K562 (cell line): ENCODE results near the gene TAMALIN. TPM values are rescaled to one million over a fixed set of nuclear protein-coding genes. Genes with fewer than 3 reads are reported as not detected.

Experiments
- ELF1 ChIP-seq: fragments of 200-800 bp; sonication (Bioruptor generic); IDR thresholded peaks from 2 replicates; pipeline ENCODE4 v1.6.1; 2016; ENCODE audit warnings: missing genetic modification characterization, missing compliant biosample characterization
- KAT2B ChIP-seq: IDR thresholded peaks from one replicate; pipeline ENCODE4 v1.6.1; 2012; ENCODE audit warnings: low read depth, mild to moderate bottlenecking, control low read depth, inconsistent platforms, low read length, moderate library complexity
- KLF16 ChIP-seq: IDR thresholded peaks from 2 replicates; pipeline ENCODE4 v1.6.1; 2016; ENCODE audit warnings: antibody characterized with exemption
- POLR3A ChIP-seq: IDR thresholded peaks from 2 replicates; pipeline ENCODE4 v1.6.1; 2011; ENCODE audit warnings: borderline replicate concordance, mild to moderate bottlenecking, moderate library complexity; ENCODE audit not compliant: insufficient read length, insufficient read depth; ENCODE audit errors: extremely low read depth
- RAD21 ChIP-seq, 2 experiments: fragments of 250-450 bp in 1 of 2; fragments of 450-650 bp in 1 of 2; sonication (Bioruptor Pico) in 1 of 2; formaldehyde crosslinking in 1 of 2; IDR thresholded peaks in 1 of 2; conservative IDR thresholded peaks in 1 of 2; 2 replicates each; pipeline versions ENCODE4 v1.4.0 to v1.8.0; 2020 to 2022; ENCODE audit warnings: mild to moderate bottlenecking in 2 of 2, moderate library complexity in 1 of 2
- RB1 ChIP-seq: fragments of 450-650 bp; IDR thresholded peaks from 2 replicates; pipeline ENCODE4 v1.6.1; 2017; ENCODE audit warnings: low read depth, mild to moderate bottlenecking
- RBFOX2 ChIP-seq: fragments of 200-400 bp; formaldehyde crosslinking; IDR thresholded peaks from 2 replicates; pipeline ENCODE4 v1.6.1; 2017; ENCODE audit warnings: low read depth, mild to moderate bottlenecking, low read length, moderate library complexity
- ZNF41 ChIP-seq: fragments of 250-450 bp; sonication (Bioruptor Pico); conservative IDR thresholded peaks from 2 replicates; pipeline ENCODE4 v1.4.0; 2020; ENCODE audit warnings: mild to moderate bottlenecking
- polyA plus RNA-seq, 8 experiments: library from polyadenylated mRNA; depleted of rRNA in 4 of 8; stranded (reverse) in 5 of 8; unstranded in 3 of 8; fragments of >200 nt; fragmentation: Nextera tagmentation in 2 of 8; fragmentation: Illumina TruSeq in 1 of 8; extraction: Ambion mirVana in 2 of 8; extraction: Trizol in 1 of 8; gene quantifications; 2 replicates each; pipeline versions ENCODE4 v1.2.1 to v1.2.3, GENCODE V29; 2011 to 2014; ENCODE audit warnings: inconsistent platforms in 1 of 8, missing spikeins in 1 of 8
- total RNA-seq, 7 experiments: library from RNA; depleted of rRNA in 6 of 7; stranded (reverse); fragments of >200 nt in 6 of 7; fragmentation: Illumina TruSeq in 2 of 7; extraction: Trizol in 2 of 7; gene quantifications; 2 replicates each; pipeline versions ENCODE4 v1.2.1 to v1.2.3, GENCODE V29; 2011 to 2021; ENCODE audit warnings: low replicate concordance in 1 of 7
- TF ChIP-seq, protein P1 (sequence below): sonication (generic); formaldehyde crosslinking; IDR thresholded peaks from 2 replicates; pipeline ENCODE4 v1.8.0; 2022; ENCODE audit warnings: missing genetic modification reagents, mild to moderate bottlenecking, moderate library complexity, borderline replicate concordance
- TF ChIP-seq, protein P2 (sequence below): fragments of 150-350 bp; conservative IDR thresholded peaks from 2 replicates; pipeline ENCODE4 v1.6.1; 2014; ENCODE audit warnings: low read length
- TF ChIP-seq, protein P3 (sequence below): fragments of 200-800 bp; sonication (Bioruptor generic); IDR thresholded peaks from 2 replicates; pipeline ENCODE4 v1.6.1; 2016; ENCODE audit warnings: missing genetic modification characterization, missing compliant biosample characterization
- TF ChIP-seq, protein P4 (sequence below): sonication (generic); formaldehyde crosslinking; IDR thresholded peaks from 2 replicates; pipeline ENCODE4 v1.8.1; 2023; ENCODE audit warnings: mild to moderate bottlenecking, missing genetic modification reagents
- TF ChIP-seq, protein P5 (sequence below): fragments of 450-650 bp; formaldehyde crosslinking; IDR thresholded peaks from 2 replicates; pipeline ENCODE4 v1.4.0; 2020; ENCODE audit warnings: mild to moderate bottlenecking, moderate library complexity

Gene TAMALIN
- total and polyA plus RNA-seq, 9 of the 15 experiments (the other 6 are each of a cell fraction or from before 2014, with no cell fraction given): 0.74 to 2.2 (median 1.5) TPM; not detected in 2

DNA sequence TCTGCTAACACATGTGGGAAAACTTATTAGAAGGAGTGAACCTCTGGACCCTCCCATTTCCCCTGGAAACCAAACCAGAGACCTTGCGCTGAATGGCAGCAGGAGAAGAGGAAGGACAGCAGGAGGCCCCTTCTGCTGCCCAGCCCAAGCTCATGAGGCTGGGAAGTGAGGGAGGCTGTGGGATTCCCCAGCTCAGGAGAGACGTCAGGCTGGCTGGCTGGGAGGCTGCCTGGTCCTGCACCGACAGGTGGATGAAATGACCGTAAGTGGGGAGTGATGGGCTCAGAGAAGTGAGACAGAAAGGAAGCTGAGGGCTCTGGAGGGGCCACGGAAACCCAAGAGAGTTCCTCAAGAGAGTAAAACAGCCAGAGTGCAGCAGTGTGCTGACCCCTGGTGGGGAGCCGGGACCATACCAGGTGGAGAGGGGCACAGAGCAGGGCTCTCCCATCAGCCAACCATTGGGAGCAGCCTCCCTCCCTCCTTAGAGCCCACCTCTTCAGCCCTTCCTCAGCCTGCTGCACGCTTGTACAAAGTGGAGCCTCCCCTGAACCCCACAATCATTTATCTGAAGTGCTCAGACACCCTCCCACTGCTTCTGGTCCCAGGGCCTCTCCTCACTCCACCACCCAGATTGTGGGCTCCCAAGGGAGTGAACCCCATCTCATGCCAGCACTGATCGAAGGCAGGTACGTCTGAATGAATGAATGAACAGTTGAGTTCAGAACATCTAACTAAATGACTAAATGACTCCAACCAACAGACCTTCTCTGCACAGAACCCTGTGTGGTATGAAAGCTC is 14.0 kb downstream of the TAMALIN start (continued):
- TF ChIP-seq RBFOX2 (no peak), RB1 (no peak), KLF16 (0 out of 2 replicates have a peak, but pooled peaks have one; percentile 13), ELF1 (tag) (no peak), RAD21 (CRISPR knock-in tag; conservative IDR thresholded peaks at IDR 0.05 in 1 of 2, IDR thresholded peaks at IDR 0.05 in 1 of 2) (peak; percentile 82 to 95), ZNF41 (CRISPR knock-in tag) (no peak), POLR3A (no peak), KAT2B (no peak)
- TF ChIP-seq, protein P1, sequence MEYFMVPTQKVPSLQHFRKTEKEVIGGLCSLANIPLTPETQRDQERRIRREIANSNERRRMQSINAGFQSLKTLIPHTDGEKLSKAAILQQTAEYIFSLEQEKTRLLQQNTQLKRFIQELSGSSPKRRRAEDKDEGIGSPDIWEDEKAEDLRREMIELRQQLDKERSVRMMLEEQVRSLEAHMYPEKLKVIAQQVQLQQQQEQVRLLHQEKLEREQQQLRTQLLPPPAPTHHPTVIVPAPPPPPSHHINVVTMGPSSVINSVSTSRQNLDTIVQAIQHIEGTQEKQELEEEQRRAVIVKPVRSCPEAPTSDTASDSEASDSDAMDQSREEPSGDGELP (CRISPR knock-in tag): peak; percentile 41; the same call in 1 of the 2 replicates
- TF ChIP-seq, protein P2, sequence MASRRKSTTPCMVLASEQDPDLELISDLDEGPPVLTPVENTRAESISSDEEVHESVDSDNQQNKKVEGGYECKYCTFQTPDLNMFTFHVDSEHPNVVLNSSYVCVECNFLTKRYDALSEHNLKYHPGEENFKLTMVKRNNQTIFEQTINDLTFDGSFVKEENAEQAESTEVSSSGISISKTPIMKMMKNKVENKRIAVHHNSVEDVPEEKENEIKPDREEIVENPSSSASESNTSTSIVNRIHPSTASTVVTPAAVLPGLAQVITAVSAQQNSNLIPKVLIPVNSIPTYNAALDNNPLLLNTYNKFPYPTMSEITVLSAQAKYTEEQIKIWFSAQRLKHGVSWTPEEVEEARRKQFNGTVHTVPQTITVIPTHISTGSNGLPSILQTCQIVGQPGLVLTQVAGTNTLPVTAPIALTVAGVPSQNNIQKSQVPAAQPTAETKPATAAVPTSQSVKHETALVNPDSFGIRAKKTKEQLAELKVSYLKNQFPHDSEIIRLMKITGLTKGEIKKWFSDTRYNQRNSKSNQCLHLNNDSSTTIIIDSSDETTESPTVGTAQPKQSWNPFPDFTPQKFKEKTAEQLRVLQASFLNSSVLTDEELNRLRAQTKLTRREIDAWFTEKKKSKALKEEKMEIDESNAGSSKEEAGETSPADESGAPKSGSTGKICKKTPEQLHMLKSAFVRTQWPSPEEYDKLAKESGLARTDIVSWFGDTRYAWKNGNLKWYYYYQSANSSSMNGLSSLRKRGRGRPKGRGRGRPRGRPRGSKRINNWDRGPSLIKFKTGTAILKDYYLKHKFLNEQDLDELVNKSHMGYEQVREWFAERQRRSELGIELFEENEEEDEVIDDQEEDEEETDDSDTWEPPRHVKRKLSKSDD: no peak
- TF ChIP-seq, protein P3, sequence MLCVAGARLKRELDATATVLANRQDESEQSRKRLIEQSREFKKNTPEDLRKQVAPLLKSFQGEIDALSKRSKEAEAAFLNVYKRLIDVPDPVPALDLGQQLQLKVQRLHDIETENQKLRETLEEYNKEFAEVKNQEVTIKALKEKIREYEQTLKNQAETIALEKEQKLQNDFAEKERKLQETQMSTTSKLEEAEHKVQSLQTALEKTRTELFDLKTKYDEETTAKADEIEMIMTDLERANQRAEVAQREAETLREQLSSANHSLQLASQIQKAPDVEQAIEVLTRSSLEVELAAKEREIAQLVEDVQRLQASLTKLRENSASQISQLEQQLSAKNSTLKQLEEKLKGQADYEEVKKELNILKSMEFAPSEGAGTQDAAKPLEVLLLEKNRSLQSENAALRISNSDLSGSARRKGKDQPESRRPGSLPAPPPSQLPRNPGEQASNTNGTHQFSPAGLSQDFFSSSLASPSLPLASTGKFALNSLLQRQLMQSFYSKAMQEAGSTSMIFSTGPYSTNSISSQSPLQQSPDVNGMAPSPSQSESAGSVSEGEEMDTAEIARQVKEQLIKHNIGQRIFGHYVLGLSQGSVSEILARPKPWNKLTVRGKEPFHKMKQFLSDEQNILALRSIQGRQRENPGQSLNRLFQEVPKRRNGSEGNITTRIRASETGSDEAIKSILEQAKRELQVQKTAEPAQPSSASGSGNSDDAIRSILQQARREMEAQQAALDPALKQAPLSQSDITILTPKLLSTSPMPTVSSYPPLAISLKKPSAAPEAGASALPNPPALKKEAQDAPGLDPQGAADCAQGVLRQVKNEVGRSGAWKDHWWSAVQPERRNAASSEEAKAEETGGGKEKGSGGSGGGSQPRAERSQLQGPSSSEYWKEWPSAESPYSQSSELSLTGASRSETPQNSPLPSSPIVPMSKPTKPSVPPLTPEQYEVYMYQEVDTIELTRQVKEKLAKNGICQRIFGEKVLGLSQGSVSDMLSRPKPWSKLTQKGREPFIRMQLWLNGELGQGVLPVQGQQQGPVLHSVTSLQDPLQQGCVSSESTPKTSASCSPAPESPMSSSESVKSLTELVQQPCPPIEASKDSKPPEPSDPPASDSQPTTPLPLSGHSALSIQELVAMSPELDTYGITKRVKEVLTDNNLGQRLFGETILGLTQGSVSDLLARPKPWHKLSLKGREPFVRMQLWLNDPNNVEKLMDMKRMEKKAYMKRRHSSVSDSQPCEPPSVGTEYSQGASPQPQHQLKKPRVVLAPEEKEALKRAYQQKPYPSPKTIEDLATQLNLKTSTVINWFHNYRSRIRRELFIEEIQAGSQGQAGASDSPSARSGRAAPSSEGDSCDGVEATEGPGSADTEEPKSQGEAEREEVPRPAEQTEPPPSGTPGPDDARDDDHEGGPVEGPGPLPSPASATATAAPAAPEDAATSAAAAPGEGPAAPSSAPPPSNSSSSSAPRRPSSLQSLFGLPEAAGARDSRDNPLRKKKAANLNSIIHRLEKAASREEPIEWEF (CRISPR knock-in tag): no peak
- TF ChIP-seq, protein P4, sequence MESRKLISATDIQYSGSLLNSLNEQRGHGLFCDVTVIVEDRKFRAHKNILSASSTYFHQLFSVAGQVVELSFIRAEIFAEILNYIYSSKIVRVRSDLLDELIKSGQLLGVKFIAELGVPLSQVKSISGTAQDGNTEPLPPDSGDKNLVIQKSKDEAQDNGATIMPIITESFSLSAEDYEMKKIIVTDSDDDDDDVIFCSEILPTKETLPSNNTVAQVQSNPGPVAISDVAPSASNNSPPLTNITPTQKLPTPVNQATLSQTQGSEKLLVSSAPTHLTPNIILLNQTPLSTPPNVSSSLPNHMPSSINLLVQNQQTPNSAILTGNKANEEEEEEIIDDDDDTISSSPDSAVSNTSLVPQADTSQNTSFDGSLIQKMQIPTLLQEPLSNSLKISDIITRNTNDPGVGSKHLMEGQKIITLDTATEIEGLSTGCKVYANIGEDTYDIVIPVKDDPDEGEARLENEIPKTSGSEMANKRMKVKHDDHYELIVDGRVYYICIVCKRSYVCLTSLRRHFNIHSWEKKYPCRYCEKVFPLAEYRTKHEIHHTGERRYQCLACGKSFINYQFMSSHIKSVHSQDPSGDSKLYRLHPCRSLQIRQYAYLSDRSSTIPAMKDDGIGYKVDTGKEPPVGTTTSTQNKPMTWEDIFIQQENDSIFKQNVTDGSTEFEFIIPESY (CRISPR knock-in tag): no peak
- TF ChIP-seq, protein P5, sequence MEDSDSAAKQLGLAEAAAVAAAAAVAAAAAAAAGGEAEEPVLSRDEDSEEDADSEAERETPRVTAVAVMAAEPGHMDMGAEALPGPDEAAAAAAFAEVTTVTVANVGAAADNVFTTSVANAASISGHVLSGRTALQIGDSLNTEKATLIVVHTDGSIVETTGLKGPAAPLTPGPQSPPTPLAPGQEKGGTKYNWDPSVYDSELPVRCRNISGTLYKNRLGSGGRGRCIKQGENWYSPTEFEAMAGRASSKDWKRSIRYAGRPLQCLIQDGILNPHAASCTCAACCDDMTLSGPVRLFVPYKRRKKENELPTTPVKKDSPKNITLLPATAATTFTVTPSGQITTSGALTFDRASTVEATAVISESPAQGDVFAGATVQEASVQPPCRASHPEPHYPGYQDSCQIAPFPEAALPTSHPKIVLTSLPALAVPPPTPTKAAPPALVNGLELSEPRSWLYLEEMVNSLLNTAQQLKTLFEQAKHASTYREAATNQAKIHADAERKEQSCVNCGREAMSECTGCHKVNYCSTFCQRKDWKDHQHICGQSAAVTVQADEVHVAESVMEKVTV (CRISPR knock-in tag): peak; percentile 79
